Esophagus (tissue), 2 donors: Measurements from ENCODE around the gene PIGB. TPM values are rescaled to one million over a fixed set of nuclear protein-coding genes. Genes with fewer than 3 reads are reported as not detected.
"Not testable (repeated sequence)": the region's sequence is repeated elsewhere in the genome, so short reads cannot be mapped to it uniquely, and the experiment has no call there.

Source experiments
- H3K27ac ChIP-seq, 2 donors: one replicate each; pipeline ENCODE4 v1.5.1; 2013; ENCODE audit warnings: low read depth in 2 of 2, mild to moderate bottlenecking in 2 of 2, inconsistent platforms in 1 of 2, low read length in 1 of 2, moderate library complexity in 1 of 2
- H3K27me3 ChIP-seq, 2 donors: one replicate each; pipeline ENCODE4 v1.6.1; 2013; ENCODE audit warnings: low read length in 2 of 2, control low read depth in 1 of 2, mild to moderate bottlenecking in 1 of 2; ENCODE audit not compliant: insufficient read depth in 2 of 2, control insufficient read depth in 1 of 2
- H3K36me3 ChIP-seq, 2 donors: one replicate each; pipeline ENCODE4 v1.6.1; 2013; ENCODE audit warnings: low read length in 1 of 2; ENCODE audit not compliant: control insufficient read depth in 2 of 2, insufficient read depth in 2 of 2
- H3K4me1 ChIP-seq, 2 donors: one replicate each; pipeline ENCODE4 v1.6.1; 2013; ENCODE audit warnings: low read length in 1 of 2; ENCODE audit not compliant: control insufficient read depth in 2 of 2, insufficient read depth in 2 of 2
- H3K4me3 ChIP-seq, 2 donors: one replicate each; pipeline ENCODE4 v1.5.1; 2013; ENCODE audit warnings: low read length in 2 of 2, mild to moderate bottlenecking in 2 of 2, low read depth in 1 of 2, moderate library complexity in 1 of 2
- H3K9me3 ChIP-seq, 2 donors: one replicate each; pipeline ENCODE4 v1.6.1; 2013; ENCODE audit warnings: mild to moderate bottlenecking in 2 of 2, low read depth in 1 of 2, low read length in 1 of 2, moderate library complexity in 1 of 2; ENCODE audit not compliant: control insufficient read depth in 2 of 2, insufficient read depth in 1 of 2
- WGBS, 2 donors: extraction: QIAGEN DNeasy Blood & Tissue Kit; methylation state at CpG; one replicate each; pipeline ENCODE4 v1.1.7; 2013; 5-methylcytosine and 5-hydroxymethylcytosine counted together
- polyA plus RNA-seq, 2 donors: library from polyadenylated mRNA; stranded (reverse); fragments of 200-250 nt; gene quantifications; one replicate each; pipeline ENCODE4 v1.2.3, GENCODE V29; 2013
- donor health status: healthy with polysubstance abuse.
- donor health status: Bipolar disorder and iron deficiency.

PIGB gene
- polyA plus RNA-seq, 2 donors, result 7.7 to 14.2 TPM

DNA sequence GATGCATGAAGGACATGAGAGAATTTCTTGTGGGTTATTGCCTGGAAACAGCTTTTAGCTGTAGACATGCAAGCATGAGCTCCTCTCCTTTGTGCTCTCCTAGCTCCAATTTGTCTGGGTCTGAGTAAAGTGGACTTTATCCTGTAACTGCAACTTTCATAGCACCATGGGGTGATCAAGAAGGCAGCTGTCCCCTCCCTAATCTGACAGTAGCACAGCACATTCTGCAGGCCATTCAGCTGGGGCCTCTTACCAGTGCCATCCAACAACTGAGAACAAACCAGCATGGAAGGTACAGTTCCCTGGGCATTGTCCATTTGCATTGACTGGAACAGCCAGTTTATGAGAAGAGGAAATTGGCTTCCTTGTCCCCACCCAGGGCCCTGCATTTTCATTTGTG lies 21.7 kb upstream of the PIGB start:
- no peaks in the 10 kb centered on the region for H3K36me3 ChIP-seq
- H3K4me1 ChIP-seq, result no peaks in the 10 kb centered on the region
- H3K9me3 ChIP-seq, result no peaks in the 10 kb centered on the region
- no peaks in the 10 kb centered on the region for H3K27me3 ChIP-seq
- no peak overlapping the region for H3K27ac ChIP-seq
- no peak overlapping the region for H3K4me3 ChIP-seq

DNA sequence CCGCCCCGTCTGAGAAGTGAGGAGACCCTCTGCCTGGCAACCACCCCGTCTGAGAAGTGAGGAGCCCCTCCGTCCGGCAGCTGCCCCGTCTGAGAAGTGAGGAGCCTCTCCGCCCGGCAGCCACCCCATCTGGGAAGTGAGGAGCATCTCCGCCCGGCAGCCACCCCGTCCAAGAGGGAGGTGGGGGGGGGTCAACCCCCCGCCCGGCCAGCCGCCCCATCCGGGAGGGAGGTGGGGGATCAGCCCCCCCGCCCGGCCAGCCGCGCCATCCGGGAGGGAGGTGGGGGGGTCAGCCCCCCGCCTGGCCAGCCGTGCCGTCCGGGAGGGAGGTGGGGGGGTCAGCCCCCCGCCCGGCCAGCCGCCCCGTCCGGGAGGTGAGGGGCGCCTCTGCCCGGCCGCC lies 16.2 kb upstream of the PIGB start:
- not testable (repeated sequence) for H3K4me3 ChIP-seq, H3K36me3 ChIP-seq, H3K27ac ChIP-seq, H3K9me3 ChIP-seq, H3K27me3 ChIP-seq, H3K4me1 ChIP-seq
- WGBS, 2 donors, result 96% methylated on average over 21 of the region's 32 CpGs; no CpG with 5 or more reads in 1 of the 2 donors

DNA sequence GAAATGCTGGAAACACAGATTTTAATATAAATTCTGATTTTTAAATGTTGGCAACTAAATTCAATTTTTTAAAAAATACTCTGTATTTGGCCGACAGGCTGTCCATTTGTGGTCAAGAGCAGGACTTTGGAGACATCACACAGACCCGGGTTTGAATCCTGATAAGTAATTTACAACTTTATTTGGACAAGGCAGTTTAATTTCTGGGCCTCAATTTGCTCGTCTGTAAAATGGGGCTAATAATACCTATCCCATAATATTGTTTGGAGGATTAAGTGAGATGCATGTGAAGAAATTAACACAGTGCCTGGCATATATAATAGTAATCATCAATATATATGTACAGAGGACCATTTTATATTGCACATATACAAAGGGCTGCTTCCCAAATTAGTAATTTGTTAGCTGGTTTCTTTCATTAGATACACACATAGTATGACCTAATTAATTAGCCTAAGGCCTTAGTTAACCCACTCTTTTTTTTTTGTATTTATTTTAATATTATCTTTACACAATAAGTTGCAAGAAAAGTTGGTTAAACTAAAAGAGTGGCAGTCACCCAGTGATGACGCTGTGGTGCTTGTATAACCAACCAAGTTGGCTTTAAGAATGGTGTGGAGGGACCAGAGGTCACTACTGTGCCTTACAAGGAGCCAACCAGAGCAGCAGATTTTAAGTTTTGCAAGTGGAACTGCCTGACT lies 665 bp downstream of the PIGB start:
- 35 to 41% methylated on average over 4 of the region's 4 CpGs for WGBS, 2 donors
- no peaks in the 10 kb centered on the region for H3K4me1 ChIP-seq
- H3K4me3 ChIP-seq, result peak overlapping the region; percentile 89 to 98
- peak overlapping the region; percentile 90 to 93 for H3K27ac ChIP-seq
- H3K27me3 ChIP-seq, result no peaks in the 10 kb centered on the region
- H3K9me3 ChIP-seq, result no peaks in the 10 kb centered on the region
- H3K36me3 ChIP-seq, result no peaks in the 10 kb centered on the region

DNA sequence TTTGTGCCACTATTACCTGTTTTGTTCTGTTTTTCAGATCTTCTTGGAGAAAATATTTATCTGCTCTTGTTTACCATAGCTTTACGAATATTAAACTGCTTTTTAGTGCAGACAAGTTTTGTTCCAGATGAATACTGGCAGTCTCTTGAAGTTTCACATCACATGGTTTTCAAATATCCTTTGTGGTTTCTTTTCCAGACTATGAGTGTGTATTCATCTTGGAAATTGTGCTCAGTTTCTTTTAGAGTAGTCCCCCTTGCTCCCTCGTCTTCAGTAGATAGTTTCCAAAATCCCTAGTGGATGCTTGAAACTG lies 1.2 kb downstream of the PIGB start:
- 22 to 31% methylated on average over 2 of the region's 2 CpGs for WGBS, 2 donors
- H3K36me3 ChIP-seq, result no peaks in the 10 kb centered on the region
- no peaks in the 10 kb centered on the region for H3K27me3 ChIP-seq
- no peaks in the 10 kb centered on the region for H3K9me3 ChIP-seq
- no peaks in the 10 kb centered on the region for H3K4me1 ChIP-seq
- H3K4me3 ChIP-seq, result no peak overlapping the region
- no peak overlapping the region for H3K27ac ChIP-seq

DNA sequence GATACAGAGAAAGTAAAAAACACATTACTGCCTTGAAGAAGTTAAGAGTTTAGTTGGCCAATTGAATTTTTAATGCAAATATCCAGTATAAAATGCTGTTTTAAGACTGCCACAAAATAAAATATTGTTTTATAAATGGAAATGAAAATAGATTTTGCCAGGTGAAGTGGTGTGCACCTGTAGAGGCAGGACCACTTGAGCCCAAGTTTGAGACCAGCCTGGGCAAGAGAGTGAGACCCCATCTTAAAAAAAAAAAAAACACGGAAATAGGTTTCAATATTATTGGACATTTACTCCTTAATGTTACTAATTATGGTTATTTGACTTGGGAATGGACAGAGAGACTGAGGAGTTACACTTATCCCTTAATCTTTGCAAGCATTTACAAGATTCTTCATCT lies 1.9 kb downstream of the PIGB start:
- no peaks in the 10 kb centered on the region for H3K4me1 ChIP-seq
- H3K9me3 ChIP-seq, result no peaks in the 10 kb centered on the region
- H3K36me3 ChIP-seq, result no peaks in the 10 kb centered on the region
- H3K27me3 ChIP-seq, result no peaks in the 10 kb centered on the region
- no peak overlapping the region for H3K27ac ChIP-seq
- H3K4me3 ChIP-seq, result no peak overlapping the region
- 78 to 86% methylated on average over 1 of the region's 1 CpG for WGBS, 2 donors

DNA sequence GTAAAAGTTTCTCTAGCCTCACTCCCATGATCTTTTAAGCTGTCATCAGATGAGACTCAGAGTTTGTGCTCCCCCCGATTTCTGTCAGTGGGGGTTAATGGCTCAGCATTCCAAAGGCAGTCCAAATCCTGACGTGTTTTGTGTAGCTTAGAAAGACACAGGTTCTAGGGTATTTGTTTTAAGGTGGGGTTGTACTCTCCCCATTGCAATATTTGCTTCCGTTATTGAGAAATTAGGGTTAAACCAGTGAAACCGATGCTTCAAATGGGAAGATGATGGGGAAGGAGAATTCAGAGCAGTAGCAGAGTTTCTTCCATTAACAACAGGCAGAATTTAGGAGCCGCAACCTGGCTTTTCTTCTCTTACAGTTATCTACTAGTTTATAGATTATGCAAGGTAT lies 3.4 kb downstream of the PIGB start:
- Histone ChIP-seq H3K36me3 (no peaks in the 10 kb centered on the region), H3K4me3 (no peak overlapping the region), H3K4me1 (no peaks in the 10 kb centered on the region), H3K9me3 (no peaks in the 10 kb centered on the region), H3K27ac (no peak overlapping the region), H3K27me3 (no peaks in the 10 kb centered on the region)
- WGBS, 2 donors, result 87 to 89% methylated on average over 5 of the region's 5 CpGs

DNA sequence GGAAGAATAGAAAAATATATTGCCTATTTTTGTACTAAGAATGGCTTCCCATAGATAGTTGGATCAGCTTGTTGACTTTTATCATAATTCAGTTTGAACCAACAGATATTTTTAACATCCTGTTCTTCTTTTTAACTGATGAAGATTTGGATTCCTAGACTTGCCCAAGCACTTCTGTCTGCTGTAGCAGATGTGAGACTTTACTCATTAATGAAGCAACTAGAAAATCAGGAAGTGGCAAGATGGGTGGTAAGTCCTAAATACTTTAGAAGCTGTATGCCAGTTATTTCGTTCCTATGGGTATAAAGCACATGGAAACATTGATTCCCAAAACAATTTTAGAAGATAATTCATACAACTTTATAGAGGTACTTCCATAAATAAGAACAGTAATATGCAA lies 8.4 kb downstream of the PIGB start:
- Histone ChIP-seq H3K27ac (no peak overlapping the region), H3K4me1 (no peaks in the 10 kb centered on the region), H3K4me3 (no peak overlapping the region), H3K9me3 (no peaks in the 10 kb centered on the region), H3K36me3 (peaks cover 0 to 4% of the 10 kb centered on the region in 2 donors), H3K27me3 (no peaks in the 10 kb centered on the region)
- WGBS, 2 donors, result 76 to 88% methylated on average over 1 of the region's 1 CpG

DNA sequence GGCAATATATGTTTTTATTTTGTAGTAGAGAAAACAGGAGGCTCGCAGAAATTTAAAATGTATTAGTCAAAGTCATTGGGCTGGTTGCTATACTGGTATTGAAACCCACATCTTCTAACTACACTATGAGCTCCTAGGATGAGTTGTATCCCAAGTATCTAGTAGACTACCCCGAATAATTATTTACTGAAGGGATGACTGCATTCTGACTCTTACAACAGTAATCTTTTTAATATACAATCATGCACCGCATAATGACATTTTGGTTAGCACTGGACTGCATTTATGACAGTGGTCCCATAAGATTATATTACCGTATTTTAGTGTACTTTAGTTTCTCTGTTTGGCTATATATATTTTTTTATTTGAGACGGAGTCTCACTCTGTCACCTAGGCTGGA lies 15.3 kb downstream of the PIGB start:
- no peaks in the 10 kb centered on the region for H3K9me3 ChIP-seq
- WGBS, 2 donors, result 88 to 96% methylated on average over 5 of the region's 5 CpGs
- H3K4me3 ChIP-seq, result no peak overlapping the region
- H3K27ac ChIP-seq, result no peak overlapping the region
- H3K27me3 ChIP-seq, result no peaks in the 10 kb centered on the region
- H3K4me1 ChIP-seq, result no peaks in the 10 kb centered on the region
- peaks cover 2 to 9% of the 10 kb centered on the region in 2 donors for H3K36me3 ChIP-seq

DNA sequence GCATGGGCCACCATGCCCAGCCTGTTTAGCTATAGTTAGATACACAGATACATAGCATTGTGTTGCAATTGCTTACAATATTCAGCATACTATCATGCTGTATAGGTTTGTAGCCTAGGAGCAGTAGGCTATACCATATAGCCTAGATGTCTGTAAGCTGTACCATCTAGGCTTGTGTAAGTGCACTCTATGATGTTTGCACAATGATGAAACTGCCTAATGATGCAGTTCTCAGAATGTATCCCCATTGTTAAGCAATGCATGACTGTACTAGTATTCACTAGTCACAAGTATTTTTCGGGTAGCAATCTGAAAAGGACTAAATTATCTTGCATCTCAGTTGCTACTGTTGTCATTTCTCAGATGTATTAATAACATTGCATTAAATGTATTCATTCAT lies 16.0 kb downstream of the PIGB start:
- 90 to 94% methylated on average over 1 of the region's 1 CpG for WGBS, 2 donors

DNA sequence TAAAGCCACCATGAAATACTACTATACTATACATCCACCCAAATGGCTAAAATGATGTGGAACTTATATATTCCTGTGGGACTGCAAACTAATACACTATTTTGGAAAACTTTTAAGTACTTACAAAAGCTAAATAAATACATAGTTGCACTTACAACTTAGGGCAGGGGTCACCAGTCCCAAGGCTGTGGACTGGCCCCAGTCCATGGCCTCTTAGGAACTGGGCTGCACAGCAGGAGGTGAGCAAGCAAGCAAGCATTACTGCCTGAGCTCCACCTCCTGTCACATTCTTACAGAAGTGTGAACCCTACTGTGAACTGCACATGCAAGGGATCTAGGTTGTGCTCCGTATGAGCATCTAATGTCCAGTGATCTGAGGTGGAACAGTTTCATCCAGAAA lies 18.1 kb downstream of the PIGB start:
- no peak overlapping the region for H3K27ac ChIP-seq
- H3K27me3 ChIP-seq, result no peaks in the 10 kb centered on the region
- no peaks in the 10 kb centered on the region for H3K4me1 ChIP-seq
- no peak overlapping the region for H3K4me3 ChIP-seq
- H3K36me3 ChIP-seq, result peaks cover 2 to 5% of the 10 kb centered on the region in 2 donors
- WGBS, 2 donors, result 96 to 98% methylated on average over 1 of the region's 1 CpG
- H3K9me3 ChIP-seq, result no peaks in the 10 kb centered on the region

More for the DNA sequence above, 16.0 kb downstream of the PIGB start:
- Histone ChIP-seq H3K4me1 (no peaks in the 10 kb centered on the region), H3K9me3 (no peaks in the 10 kb centered on the region), H3K36me3 (peaks cover 2 to 9% of the 10 kb centered on the region in 2 donors), H3K4me3 (no peak overlapping the region), H3K27me3 (no peaks in the 10 kb centered on the region), H3K27ac (no peak overlapping the region)
